ENCODE results near the gene DYNLT4.

DNA sequence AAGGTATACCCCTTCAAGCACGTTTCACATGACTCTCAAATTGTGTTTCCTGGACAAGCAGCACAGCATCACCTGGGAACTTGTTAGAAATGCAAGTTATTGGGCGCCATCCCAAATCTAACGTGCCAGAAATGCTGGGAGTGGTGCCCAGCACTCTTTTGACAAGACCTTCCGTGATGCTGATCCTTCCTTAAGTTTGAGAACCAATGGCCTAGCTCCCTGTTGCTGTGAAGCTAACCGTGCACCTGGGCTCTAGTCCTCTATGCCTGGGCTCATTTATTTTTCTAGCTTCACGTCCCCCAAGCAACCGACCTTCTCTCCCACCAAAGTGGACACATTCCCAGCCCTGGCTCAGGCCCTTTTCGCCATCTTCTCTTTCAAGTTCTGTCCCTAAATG, 23.5 kb downstream of the DYNLT4 start:
- TF ChIP-seq POLR2A (IDR thresholded peaks at IDR 0.05), result no peak
- TF ChIP-seq, protein P1, sequence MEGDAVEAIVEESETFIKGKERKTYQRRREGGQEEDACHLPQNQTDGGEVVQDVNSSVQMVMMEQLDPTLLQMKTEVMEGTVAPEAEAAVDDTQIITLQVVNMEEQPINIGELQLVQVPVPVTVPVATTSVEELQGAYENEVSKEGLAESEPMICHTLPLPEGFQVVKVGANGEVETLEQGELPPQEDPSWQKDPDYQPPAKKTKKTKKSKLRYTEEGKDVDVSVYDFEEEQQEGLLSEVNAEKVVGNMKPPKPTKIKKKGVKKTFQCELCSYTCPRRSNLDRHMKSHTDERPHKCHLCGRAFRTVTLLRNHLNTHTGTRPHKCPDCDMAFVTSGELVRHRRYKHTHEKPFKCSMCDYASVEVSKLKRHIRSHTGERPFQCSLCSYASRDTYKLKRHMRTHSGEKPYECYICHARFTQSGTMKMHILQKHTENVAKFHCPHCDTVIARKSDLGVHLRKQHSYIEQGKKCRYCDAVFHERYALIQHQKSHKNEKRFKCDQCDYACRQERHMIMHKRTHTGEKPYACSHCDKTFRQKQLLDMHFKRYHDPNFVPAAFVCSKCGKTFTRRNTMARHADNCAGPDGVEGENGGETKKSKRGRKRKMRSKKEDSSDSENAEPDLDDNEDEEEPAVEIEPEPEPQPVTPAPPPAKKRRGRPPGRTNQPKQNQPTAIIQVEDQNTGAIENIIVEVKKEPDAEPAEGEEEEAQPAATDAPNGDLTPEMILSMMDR (IDR thresholded peaks at IDR 0.05), result no peak

Data from testis (tissue), 2 donors.